DND-41 (cell line): ENCODE results near the gene COPE.

Experiments used
- ATAC-seq: fragments of 200-7000 bp; cut with Tn5 transposase; 3 replicates; pipeline ENCODE4 v1.9.1; 2021; ENCODE audit warnings: low read depth; ENCODE audit not compliant: insufficient read depth
- DNase-seq: peaks from one replicate; pipeline ENCODE4 v3.0.0-alpha.2; 2020
- H2AFZ ChIP-seq: 2 replicates; pipeline ENCODE4 v1.6.0; 2012; ENCODE audit warnings: low read depth, low read length
- H3K27ac ChIP-seq: 2 replicates; pipeline ENCODE4 v1.5.1; 2012; ENCODE audit warnings: low read length, inconsistent platforms
- H3K27me3 ChIP-seq: fragments of 200-600 bp; sonication (generic); 2 replicates; pipeline ENCODE4 v1.6.0; 2012; ENCODE audit warnings: low read length, mild to moderate bottlenecking, inconsistent platforms; ENCODE audit not compliant: insufficient read depth, poor library complexity
- H3K36me3 ChIP-seq: 2 replicates; pipeline ENCODE4 v1.5.1; 2012; ENCODE audit warnings: low read length, inconsistent platforms; ENCODE audit not compliant: insufficient read depth
- H3K4me1 ChIP-seq: 2 replicates; pipeline ENCODE4 v1.5.1; 2012; ENCODE audit warnings: mild to moderate bottlenecking, low read length; ENCODE audit not compliant: insufficient read depth
- H3K4me2 ChIP-seq: 2 replicates; pipeline ENCODE4 v1.6.0; 2012; ENCODE audit warnings: mild to moderate bottlenecking, moderate library complexity, low read length, inconsistent platforms; ENCODE audit not compliant: insufficient read depth
- H3K4me3 ChIP-seq, 2 experiments: fragments of 200-600 bp in 1 of 2; shearing (Covaris generic) in 1 of 2; 2 replicates each; pipeline ENCODE4 v1.5.1; 2012 to 2016; ENCODE audit warnings: inconsistent platforms in 2 of 2, low read length in 2 of 2, mild to moderate bottlenecking in 2 of 2, low read depth in 1 of 2, moderate library complexity in 1 of 2
- H3K79me2 ChIP-seq: 2 replicates; pipeline ENCODE4 v1.6.0; 2012; ENCODE audit warnings: low read length, inconsistent platforms; ENCODE audit not compliant: insufficient read depth
- H3K9ac ChIP-seq: 2 replicates; pipeline ENCODE4 v1.6.0; 2012; ENCODE audit warnings: low read depth, mild to moderate bottlenecking, inconsistent platforms, low read length, moderate library complexity
- H3K9me3 ChIP-seq: 2 replicates; pipeline ENCODE4 v1.5.1; 2012; ENCODE audit warnings: low read length, moderate library complexity, mild to moderate bottlenecking, inconsistent platforms; ENCODE audit not compliant: insufficient read depth, severe bottlenecking
- H4K20me1 ChIP-seq: 2 replicates; pipeline ENCODE4 v1.6.0; 2012; ENCODE audit warnings: low read length; ENCODE audit not compliant: insufficient read depth
- EZH2 ChIP-seq: IDR thresholded peaks from 3 replicates; pipeline ENCODE4 v1.6.1; 2012; ENCODE audit warnings: borderline replicate concordance, low read depth, mild to moderate bottlenecking, moderate library complexity, low read length, inconsistent platforms; ENCODE audit not compliant: severe bottlenecking
- TF ChIP-seq, protein P1 (sequence below): IDR thresholded peaks from 2 replicates; pipeline ENCODE4 v1.5.1; 2012; ENCODE audit warnings: borderline replicate concordance, low read length, moderate library complexity, mild to moderate bottlenecking; ENCODE audit not compliant: poor library complexity, severe bottlenecking; ENCODE audit errors: extremely low read depth

The COPE gene

GRCh38 chr19:18865106-18865972, 53.8 kb downstream of the COPE start:
- Histone ChIP-seq H3K4me2 (no peak overlapping the region), H3K4me1 (no peaks in the 10 kb centered on the region), H3K27me3 (no peaks in the 10 kb centered on the region), H2AFZ (no peak overlapping the region), H3K4me3 (no peak overlapping the region), H3K27ac (no peak overlapping the region), H3K9ac (no peak overlapping the region), H4K20me1 (peaks cover 70% of the 10 kb centered on the region), H3K9me3 (no peaks in the 10 kb centered on the region), H3K79me2 (peaks cover 2% of the 10 kb centered on the region; the same call in 1 of the 2 replicates), H3K36me3 (peaks cover 82% of the 10 kb centered on the region)
- ATAC-seq (no peak), DNase-seq (no peak)
- TF ChIP-seq EZH2: no peak
- TF ChIP-seq, protein P1, sequence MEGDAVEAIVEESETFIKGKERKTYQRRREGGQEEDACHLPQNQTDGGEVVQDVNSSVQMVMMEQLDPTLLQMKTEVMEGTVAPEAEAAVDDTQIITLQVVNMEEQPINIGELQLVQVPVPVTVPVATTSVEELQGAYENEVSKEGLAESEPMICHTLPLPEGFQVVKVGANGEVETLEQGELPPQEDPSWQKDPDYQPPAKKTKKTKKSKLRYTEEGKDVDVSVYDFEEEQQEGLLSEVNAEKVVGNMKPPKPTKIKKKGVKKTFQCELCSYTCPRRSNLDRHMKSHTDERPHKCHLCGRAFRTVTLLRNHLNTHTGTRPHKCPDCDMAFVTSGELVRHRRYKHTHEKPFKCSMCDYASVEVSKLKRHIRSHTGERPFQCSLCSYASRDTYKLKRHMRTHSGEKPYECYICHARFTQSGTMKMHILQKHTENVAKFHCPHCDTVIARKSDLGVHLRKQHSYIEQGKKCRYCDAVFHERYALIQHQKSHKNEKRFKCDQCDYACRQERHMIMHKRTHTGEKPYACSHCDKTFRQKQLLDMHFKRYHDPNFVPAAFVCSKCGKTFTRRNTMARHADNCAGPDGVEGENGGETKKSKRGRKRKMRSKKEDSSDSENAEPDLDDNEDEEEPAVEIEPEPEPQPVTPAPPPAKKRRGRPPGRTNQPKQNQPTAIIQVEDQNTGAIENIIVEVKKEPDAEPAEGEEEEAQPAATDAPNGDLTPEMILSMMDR: no peak

DNA sequence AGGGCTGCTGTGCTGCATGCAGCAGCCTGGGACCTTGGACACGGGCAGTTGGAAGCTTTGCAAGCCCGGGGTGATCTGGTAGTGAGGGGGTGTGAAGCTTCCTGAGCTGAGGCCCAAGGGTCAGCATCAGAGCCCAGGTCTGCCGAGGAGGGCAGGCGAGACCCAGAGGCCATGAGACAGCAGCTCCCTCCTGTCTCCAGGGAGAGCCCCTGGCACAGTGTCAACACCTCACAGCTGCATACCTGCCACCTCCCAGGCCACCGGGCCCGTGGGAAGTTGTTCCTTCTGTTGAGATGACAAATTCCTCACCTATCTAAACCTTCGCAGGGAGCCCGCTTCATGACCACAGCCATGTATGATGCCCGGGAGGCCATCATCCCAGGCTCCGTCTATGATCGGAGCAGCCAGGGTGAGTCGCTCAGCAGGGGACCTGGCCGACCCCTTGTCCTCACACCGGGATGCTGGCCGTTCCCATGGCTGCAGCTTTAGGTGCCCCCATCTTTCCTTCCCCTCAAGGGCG, 55.3 kb downstream of the COPE start:
- Histone ChIP-seq H3K4me2 (no peak overlapping the region), H3K9me3 (no peaks in the 10 kb centered on the region), H3K36me3 (peaks cover 96% of the 10 kb centered on the region), H3K27me3 (no peaks in the 10 kb centered on the region), H3K79me2 (peaks cover 2% of the 10 kb centered on the region; the same call in 1 of the 2 replicates), H2AFZ (no peak overlapping the region), H3K4me1 (no peaks in the 10 kb centered on the region), H4K20me1 (peaks cover 77% of the 10 kb centered on the region), H3K4me3 (no peak overlapping the region), H3K27ac (no peak overlapping the region), H3K9ac (no peak overlapping the region)
- ATAC-seq (no peak), DNase-seq (no peak)
- TF ChIP-seq, protein P1: no peak
- TF ChIP-seq EZH2: no peak

DNA sequence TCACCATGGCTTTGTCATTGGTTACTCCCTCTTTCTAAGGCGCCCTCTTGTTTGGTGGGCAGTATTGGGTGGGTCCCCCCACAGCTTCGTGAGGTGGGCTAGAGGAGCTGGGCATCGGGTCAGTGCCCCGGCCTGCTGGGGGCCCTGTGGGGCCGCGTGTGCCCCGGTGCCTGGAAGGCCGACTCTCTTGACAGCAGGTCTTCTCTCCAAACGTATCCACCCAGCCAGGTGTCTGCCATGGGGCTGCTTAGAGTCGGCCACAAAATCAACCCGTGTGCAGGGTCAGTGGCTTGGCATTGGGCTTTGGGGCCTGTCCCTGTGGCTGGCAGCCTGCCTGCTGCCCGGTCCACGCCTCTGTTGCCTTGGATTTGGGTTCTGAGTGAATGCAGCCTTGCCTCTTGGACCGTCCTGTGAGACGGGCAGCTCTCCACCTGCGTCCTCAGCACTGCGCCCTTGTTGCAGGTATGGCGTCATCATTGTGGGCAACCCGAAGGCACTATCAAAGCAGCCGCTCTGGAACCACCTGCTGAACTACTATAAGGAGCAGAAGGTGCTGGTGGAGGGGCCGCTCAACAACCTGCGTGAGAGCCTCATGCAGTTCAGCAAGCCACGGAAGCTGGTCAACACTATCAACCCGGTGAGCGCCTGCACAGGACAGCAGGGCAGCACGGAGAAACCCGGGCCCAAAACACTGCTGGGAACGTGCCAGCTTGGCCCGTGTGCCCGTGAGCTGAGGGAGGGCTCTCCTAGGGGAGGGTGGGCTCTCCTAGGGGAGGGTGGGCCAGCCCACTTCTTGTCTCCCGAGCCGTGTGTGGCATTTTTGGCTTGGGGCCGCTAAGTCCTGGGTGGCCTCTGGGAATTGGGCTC, 56.0 kb downstream of the COPE start:
- H4K20me1 ChIP-seq: peaks cover 83% of the 10 kb centered on the region
- H2AFZ ChIP-seq: no peak overlapping the region
- DNase-seq (no peak), ATAC-seq (no peak)
- H3K4me3 ChIP-seq: no peak overlapping the region
- H3K27ac ChIP-seq: no peak overlapping the region
- H3K4me1 ChIP-seq: no peaks in the 10 kb centered on the region
- no peak overlapping the region for H3K4me2 ChIP-seq
- peaks cover 5% of the 10 kb centered on the region; the same call in 1 of the 2 replicates for H3K79me2 ChIP-seq
- peaks cover 100% of the 10 kb centered on the region for H3K36me3 ChIP-seq
- no peaks in the 10 kb centered on the region for H3K27me3 ChIP-seq
- no peak for TF ChIP-seq EZH2
- TF ChIP-seq, protein P1: no peak
- no peak overlapping the region for H3K9ac ChIP-seq
- no peaks in the 10 kb centered on the region for H3K9me3 ChIP-seq
